NCI-H146 treated with DMSO at 0.1 percent for 48 hours (cell line): Measurements from ENCODE around the gene PPP1R13L.
"Not testable (repeated sequence)": the region's sequence is repeated elsewhere in the genome, so short reads cannot be mapped to it uniquely, and the experiment has no call there.

ENCODE experiments used
- DNase-seq: peaks from one replicate; lab custom pipeline; 2025; ENCODE audit not compliant: unreplicated experiment; lab: John Stamatoyannopoulos, UW

PPP1R13L gene

DNA sequence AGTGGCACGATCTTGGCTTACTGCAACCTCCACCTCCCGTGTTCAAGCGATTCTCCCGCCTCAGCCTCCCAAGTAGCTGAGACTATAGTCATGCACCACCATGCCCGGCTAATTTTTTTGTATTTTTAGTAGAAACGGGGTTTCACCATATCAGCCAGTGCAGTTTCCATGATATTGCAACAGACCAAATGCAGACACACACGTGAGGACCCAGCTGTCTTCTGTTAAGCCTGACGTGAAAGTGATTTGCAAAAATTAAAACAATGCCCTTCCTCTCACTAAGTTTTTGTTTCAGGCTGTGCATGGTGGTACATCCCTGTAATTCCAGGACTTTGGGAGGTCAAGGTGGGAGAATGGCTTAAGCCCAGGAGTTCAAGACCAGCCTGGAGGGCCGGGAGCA, 26.1 kb upstream of the PPP1R13L start:
- not testable (repeated sequence) for DNase-seq

DNA sequence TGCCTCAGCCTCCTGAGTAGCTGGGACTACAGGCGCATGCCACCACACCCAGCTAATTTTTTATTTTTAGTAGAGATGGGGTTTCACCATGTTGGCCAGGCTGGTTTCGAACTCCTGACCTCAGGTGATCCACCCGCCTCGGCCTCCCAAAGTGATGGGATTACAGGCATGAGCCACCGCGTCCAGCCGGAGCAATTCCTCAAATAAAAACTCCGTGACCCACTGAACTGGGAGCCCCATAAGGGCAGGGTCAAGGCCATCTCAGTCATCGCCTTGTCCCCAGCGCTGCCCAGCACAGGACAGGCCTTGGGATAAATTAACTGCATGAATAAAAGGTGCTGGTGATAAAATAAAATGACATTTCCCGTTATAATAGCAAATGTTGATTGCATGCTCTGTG, 25.0 kb upstream of the PPP1R13L start:
- DNase-seq: not testable (repeated sequence)

DNA sequence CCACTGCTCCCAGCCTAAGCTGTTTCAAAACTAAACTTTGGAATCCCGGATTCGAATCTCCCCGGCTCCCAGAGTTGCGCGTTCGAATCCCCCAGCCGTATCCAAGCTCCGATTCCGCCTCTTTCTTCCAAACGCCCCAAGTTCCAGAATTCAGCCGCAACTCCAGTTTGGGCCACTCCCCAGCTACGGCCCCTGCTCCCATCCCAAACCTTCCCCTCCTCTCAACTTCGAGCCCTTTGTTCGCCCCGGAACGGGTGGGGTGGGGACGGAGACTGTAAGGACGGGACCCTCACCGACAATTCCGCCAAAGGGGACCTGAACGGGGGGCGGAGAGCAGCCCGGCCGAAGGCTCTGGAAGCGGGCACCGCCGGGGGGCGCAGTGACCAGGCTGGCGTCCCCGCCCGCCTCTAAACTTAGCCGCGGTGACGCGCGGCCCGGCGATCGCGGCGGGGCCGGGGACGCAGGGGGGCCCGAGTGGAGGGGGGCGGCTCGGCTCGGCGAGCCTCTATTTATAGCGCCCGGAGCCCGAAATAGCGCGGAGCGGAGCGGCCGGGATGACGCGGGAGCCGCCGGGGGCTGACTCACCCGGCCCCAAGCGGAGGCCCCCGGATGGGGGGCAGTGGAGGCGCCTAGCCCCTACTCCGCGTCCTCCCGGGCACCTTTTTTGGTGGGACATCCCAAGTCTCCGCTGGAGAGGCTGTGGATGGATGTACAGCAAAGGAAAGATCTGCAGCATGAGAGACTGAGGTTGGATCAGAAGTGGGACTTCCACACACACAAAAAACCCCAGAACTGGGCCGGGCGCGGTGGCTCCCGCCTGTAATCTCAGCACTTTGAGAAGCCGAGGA, 23.7 kb upstream of the PPP1R13L start:
- no peak for DNase-seq

DNA sequence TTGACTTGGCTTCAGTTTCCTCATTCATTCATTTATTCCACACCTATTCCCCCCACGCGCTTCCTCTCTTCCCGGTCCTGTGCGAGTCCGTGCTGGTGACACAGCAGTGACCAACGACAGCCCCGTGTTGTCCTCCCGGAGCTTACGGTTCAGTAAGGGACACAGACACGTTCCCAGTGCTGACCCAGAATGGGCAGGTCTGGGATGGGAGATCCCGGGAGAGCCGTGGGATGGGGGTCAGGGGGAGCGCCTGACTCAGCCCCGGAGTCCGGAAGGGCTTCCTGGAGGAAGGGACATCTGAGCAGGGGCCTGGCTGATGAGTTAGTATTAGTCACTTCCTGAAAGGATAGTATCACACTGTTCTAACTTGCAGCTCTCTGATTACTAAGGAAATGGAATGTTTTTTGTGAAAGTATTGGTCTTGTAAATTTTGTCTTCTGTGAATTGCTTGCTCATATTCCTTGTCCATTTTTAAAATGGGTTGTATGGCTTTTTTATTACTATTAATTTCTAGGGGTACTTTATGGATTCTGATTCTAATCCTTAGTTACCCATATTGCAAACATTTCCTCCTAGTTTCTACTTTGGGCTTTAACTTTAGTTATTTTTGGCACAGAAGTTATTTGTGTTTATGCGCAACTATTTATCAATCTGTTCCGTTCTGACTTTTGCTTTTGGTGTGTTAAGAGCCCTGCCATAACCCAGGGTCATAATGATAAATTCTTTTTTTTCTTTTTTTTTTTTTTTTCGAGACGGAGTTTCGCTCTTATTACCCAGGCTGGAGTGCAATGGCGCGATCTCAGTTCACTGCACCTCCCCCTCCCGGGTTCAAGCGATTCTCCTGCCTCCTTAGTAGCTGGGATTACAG, 19.6 kb upstream of the PPP1R13L start:
- peak; percentile 40 for DNase-seq

DNA sequence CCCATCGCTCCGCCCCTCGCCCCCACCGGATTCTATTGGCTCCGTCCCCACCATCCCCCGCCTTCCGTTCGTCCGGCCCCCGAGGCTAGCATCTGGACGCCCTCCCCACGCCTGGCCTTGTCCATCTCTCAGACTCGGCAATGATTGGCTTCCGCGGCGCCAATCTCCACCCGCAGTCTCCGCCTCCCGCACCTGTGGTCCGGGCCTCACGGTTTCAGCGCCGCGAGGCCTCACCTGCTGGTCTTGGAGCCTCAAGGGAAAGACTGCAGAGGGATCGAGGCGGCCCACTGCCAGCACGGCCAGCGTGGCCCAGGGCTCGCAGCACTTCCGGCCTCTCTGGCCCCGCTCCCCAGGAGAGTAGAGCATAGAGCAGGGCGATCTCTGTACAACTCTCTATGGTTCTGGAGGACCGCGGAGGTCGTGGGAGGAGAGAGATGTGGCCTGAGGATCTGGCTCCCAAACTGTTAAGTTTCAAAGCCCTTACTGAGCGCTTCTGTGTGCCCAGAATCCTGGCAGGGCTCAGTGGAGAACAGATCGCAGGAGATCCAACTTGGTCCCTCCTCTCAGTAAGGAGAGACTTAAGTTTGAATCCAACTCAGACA, 18.8 kb upstream of the PPP1R13L start, which contains the start of gene ERCC1:
ERCC1 (minus strand) TSS at position 329 of the 602 bp plus-strand sequence. CDS start 543 bp downstream, outside the sequence.
- peak; percentile 98 for DNase-seq

DNA sequence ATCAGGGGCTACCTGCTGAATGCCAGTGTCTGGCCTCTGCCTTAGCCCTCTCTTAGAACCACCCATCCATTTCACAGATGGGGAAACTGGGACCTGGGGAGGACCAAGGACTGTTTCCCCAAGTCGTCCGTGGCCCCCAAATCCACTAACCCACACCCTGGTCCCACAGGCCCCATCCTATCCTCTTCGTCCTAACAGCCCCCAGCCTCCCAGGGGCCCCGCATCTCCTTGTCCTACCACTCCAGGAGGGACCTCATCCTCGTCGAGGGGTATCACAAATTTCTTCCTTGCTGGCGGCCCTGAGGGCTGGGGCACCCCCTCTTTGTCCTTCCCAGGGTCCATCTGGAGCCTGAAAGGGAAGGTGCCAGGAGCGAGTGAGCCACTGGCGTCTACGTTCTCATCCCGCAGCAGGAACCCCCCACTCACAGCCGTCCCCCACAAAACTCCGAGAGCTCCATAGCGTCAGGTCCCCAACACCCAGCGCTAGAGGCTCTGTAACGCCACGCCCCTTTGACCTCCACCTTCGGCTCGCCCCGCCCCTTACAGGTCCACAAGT, 18.2 kb upstream of the PPP1R13L start:
- DNase-seq: no peak

DNA sequence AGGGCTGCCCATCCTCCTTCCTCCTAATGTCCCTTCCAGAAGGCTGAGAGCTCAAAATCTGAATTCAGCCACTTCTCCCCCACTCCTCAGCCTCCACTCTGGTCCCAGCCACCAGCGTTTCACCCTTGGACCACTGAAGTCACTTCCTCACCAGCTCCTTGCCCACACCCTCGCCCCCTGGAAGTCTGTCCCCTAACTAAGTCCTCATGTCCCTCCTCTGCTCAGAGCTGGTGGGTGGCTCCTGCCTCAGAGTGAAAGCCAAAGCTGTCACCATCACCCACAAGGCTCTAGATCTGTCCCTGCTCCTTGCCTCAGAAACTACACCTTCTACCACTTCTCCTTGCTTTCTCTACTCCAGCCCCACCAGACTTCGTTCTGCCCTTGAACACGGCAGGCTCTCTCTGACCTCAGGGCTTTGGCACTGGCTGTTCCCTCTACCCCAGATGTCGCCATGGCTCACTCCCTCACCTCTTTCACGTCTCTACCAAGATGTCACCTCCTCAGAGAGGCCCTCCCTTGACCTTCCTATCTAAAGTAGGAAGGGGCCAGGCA, 17.2 kb upstream of the PPP1R13L start:
- DNase-seq: no peak

DNA sequence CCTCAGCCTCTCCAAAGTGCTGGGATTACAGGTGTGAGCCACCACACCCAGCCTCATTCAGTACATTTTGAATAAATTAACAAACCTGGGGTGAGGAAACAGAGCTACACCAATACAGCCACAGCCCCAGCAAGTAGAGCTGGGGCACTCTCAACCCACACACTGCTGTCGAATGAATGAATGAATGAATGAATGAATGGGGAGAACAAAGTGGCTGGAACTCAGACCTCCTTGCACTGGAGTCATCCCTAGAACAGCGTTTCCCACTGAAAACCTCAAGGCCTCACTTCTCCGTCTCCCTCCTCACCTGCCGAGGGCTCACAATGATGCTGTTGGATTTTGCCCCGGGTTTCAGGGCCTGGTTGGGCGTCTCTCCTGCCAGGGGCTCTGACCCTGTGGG, 16.0 kb upstream of the PPP1R13L start:
- no peak for DNase-seq

DNA sequence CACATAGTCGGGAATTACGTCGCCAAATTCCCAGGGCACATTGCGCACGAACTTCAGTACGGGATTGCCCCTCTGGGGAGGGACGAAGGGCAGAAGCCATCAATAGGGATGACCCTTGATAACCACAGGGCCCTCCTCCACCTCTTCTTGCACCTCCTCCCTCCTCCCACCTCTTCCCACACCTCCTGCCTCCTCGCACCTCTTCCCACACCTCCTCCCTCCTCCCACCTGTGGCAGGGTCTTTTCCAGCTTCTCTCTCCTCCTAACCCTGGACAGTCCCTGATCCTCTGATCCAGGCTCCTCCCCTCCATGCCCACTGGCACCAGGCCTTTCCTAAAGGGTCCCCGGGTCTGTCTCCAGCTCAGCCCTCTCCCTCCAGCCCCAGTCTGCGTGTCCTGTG, 15.5 kb upstream of the PPP1R13L start:
- DNase-seq: no peak

DNA sequence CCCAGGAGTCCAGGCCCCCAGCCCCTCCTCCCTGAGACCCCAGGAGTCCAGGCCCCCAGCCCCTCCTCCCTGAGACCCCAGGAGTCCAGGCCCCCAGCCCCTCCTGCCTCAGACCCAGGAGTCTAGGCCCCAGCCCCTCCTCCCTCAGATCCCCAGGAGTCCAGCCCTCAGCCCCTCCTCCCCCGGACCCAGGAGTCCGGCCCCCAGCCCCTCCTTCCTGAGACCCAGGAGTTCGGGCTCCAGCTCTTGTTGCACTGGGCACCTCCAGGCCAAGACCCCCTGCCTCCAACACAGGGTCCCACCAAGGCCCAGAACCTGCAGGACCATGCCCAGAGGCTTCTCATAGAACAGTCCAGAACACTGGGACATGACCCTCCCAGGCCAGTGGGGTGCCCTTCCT, 15.0 kb upstream of the PPP1R13L start:
- DNase-seq: no peak

DNA sequence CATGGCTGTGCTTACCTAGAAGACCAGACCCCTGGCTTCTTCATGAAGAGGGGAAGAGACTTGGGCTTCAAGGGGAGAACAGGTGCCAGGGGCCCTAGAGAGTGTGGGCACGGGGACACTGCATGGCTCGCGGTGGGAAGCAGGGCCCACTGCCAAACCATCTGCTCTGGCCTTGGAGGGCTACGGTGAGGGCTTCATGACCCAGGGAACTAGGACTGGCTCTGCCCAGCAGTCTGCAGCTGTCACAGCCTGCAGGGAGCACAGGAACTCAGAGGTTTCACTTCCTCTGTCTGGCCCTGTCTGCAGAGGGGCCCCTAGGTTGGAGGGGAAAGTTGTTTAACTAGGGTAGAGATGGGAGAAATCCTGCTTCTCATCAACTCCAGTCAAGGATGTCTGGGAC, 14.5 kb upstream of the PPP1R13L start:
- no peak for DNase-seq

DNA sequence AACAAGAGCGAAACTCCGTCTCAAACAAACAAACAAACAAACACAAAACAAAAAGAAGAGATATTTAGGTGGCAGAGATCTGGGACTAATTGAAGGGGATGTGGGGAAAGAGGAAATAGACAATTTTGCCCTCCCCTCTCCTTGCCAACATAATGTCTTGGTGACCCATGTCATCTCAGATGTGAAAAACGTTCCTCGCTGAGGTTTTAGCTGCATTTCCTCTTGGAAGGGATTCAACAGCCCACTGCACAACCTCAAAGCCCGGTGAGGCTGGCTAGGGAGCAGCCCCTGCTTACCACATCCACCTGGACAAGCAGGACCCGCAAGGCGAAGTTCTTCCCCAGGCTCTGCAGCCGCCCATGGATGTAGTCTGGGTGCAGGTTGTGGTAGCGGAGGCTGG, 13.9 kb upstream of the PPP1R13L start:
- no peak for DNase-seq

DNA sequence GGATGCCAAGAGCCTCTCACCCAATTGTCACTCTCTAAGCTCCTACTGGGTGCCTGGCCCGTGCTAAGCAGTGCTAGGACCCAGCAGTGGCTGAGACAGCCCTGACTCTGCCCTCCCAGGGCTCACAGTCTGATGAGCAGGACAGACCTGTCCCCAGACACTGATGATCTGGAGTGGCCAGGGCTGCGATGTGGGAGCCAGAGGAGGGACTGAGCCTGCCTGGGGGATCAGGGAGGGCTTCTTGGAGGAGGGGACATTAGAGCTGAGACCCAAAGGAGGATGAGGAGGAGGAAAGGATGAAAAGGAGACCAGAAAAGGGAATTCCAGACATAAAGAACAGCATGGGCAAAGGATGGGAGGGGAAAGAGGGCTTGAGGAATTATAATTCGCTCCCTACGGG, 12.3 kb upstream of the PPP1R13L start:
- DNase-seq: no peak

DNA sequence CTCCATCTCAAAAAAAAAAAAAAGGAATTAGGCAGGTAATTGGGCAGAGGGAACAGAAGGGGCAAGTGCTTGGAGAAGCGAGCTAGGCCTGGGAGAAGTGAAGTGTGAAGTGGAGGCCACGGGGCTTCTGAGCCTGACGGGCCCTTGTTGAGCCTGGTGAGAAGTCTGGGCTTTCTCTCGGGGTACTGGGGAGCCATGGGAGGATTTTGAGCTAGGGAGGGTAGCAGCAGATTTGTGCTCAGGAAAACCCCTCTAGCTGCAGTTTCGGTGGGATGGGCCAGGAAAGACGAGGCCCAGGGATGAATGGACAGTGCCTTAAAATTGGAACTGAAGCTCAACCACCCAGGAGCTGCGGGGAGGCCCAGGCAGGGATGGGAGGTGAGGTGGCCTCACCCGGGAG, 9.6 kb upstream of the PPP1R13L start:
- no peak for DNase-seq

DNA sequence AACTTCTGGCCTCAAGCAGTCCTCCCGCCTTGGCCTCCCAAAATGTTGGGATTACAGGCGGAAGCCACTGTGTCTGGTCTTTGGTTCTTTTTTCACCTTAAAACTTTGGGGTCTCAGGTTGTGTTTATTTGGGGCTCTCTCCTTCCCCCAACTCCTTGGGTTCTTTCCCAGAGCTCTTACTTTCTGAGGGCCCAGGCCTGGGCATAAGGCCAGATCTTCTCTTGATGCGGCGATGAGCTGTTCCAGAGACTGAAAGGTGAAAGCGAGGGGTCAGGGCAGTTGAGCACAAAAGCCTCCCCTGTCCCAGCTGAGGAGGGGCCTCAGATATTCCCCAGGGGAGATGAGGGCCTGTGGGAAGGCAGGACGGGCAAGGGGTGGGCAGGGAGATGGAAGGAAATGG, 8.6 kb upstream of the PPP1R13L start:
- DNase-seq: no peak

DNA sequence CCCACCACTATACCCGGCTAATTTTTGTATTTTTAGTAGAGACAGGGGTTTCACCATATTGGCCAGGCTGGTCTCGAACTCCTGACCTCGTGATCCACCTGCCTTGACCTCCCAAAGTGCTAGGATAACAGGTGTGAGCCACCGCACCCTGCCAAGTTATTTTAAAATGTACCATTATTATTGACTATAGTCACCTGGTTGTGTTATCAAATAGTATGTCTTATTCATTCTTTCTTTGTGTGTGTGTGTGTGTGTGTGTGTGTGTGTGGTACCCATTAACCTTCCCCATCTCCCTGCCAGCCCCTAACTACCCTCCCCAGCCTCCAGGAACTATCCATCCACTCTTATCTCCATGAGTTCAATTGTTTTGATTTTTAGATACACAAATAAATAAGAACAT, 5.5 kb upstream of the PPP1R13L start:
- not testable (repeated sequence) for DNase-seq

DNA sequence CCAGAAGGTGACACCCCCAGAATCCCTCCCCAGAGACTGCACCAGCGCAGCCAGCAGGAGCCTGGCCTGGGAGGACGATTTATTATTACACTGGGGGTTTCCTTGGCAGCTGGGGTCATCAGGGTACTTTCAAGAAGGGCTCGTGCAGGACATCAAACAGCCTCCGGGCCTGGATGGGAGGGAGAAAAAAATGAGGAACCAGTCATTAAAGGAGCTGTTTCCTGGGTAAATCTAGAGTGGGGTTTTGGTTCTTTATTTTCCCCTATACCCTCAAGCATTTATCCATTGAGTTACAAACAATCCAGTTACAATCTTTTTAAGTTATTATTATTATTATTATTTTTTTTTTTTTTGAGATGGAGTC, 4.7 kb upstream of the PPP1R13L start:
- no peak for DNase-seq

DNA sequence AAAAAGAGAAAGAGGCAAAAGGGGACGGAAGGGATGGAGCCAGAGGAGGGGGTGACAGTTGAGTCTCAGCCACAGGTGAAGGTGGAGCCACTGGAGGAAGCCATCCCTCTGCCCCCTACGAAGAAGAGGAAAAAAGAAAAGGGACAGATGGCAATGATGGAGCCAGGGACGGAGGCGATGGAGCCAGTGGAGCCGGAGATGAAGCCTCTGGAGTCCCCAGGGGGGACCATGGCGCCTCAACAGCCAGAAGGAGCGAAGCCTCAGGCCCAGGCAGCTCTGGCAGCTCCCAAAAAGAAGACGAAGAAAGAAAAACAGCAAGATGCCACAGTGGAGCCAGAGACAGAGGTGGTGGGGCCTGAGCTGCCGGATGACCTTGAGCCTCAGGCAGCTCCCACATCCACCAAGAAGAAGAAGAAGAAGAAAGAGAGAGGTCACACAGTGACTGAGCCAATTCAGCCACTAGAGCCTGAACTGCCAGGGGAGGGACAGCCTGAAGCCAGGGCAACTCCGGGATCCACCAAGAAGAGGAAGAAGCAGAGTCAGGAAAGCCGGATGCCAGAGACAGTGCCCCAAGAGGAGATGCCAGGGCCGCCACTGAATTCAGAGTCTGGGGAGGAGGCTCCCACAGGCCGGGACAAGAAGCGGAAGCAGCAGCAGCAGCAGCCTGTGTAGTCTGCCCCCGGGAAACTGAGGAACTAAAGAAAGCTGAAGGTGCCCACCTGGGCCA, 4.1 kb upstream of the PPP1R13L start:
- DNase-seq: no peak

DNA sequence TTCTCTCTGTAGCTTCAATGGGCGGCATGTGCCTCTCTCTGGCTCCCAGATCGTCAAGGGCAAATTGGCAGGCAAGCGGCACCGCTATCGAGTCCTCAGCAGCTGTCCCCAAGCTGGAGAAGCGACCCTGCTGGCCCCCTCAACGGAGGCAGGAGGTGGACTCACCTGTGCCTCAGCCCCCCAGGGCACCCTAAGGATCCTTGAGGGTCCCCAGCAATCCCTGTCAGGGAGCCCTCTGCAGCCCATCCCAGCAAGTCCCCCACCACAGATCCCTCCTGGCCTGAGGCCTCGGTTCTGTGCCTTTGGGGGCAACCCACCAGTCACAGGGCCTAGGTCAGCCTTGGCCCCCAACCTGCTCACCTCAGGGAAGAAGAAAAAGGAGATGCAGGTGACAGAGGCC, 3.3 kb upstream of the PPP1R13L start:
- DNase-seq: no peak

DNA sequence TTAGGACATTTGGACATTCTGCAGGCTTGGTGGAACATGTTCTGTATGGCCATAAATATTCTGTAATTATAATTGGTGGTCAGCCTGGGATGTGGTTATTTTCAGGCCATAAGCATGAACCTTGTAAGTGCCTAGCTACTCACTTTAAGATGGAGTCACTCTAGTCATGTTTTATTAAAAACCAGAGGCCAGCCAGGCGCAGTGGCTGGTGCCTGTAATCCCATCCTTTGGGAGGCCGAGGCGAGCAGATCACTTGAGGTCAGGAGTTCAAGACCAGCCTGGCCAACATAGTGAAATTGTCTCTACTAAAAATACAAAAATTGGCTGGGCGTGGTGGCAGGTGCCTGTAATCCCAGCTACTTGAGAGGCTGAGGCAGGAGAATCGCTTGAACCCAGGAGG, 2.7 kb upstream of the PPP1R13L start:
- DNase-seq: not testable (repeated sequence)

DNA sequence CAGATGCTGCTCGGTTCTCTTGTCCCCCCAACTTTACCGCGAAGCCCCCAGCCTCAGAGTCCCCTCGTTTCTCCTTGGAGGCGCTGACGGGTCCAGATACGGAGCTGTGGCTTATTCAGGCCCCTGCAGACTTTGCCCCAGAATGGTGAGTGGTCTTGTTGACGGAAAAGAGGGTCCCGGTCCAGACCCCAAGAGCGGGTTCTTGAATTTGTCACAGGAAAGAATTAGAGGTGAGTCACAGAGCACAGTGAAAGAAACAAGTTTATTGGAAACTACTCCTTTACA, 2.2 kb upstream of the PPP1R13L start:
- no peak for DNase-seq
